ENCODE results near the gene TAF7L. TPM values are rescaled to one million over a fixed set of nuclear protein-coding genes. Genes with fewer than 3 reads are reported as not detected.

TAF7L gene
- polyA plus RNA-seq, 1 donor (not counting 4 experiments of a cell fraction or from before 2014, with no cell fraction given): 0.13 TPM

DNA sequence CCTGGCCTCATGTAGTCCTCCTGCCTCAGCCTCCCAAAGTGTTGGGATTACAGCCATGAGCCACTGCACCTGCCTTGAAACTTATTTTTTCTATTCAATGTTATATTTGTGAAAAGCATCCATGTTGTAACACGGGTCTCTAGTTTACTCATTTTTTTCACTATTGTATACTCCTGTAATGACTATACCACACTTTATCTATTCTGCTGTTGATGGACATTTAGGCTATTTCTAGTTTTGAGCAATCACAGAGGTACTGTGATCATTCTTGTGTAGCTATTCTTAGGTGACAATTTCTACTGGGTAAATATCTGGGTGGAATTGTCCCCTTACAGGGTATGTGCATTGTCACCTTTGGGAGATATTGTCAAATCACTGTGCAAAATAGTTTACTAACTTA, 67.9 kb downstream of the TAF7L start:
- DNase-seq (ENCODE audit: low read depth, low spot score) (no peak), FAIRE-seq (no peak)
- Histone ChIP-seq H3K27me3 (ENCODE audit: control insufficient read depth, extremely low read depth, insufficient read depth, low read length) (no peaks in the 10 kb centered on the region), H3K36me3 (ENCODE audit: control insufficient read depth in 2 of 2, extremely low read depth in 1 of 2, insufficient read depth in 2 of 2, low read length in 2 of 2) (no peaks in the 10 kb centered on the region), H3K9ac (ENCODE audit: control insufficient read depth, extremely low read depth, insufficient read depth, low read length) (no peak overlapping the region), H4K20me1 (ENCODE audit: control insufficient read depth, extremely low read depth, insufficient read depth, low read length) (no peaks in the 10 kb centered on the region), H3K9me1 (ENCODE audit: control insufficient read depth, extremely low read depth, insufficient read depth, low read length) (no peaks in the 10 kb centered on the region), H3K27ac (ENCODE audit: control insufficient read depth, insufficient read depth, low read length) (no peak overlapping the region), H3K79me2 (ENCODE audit: control insufficient read depth, insufficient read depth, low read length) (no peaks in the 10 kb centered on the region), H3K9me3 (ENCODE audit: control insufficient read depth, low read depth, low read length) (no peaks in the 10 kb centered on the region), H3K4me2 (ENCODE audit: control insufficient read depth, extremely low read depth, insufficient read depth, low read depth, low read length) (no peak overlapping the region), H3K4me1 (ENCODE audit: control insufficient read depth, extremely low read depth, insufficient read depth, low read length) (no peaks in the 10 kb centered on the region), H2AFZ (ENCODE audit: control insufficient read depth, low read length) (no peak overlapping the region), H3K4me3 (ENCODE audit: control insufficient read depth in 2 of 3, extremely low read depth in 1 of 3, insufficient read depth in 2 of 3, low read depth in 1 of 3, low read length in 3 of 3) (no peak overlapping the region)
- dilution Hi-C loops (cut with MboI; ENCODE audit: extremely low pct_ligation_motif_present, low sequenced_read_pairs): no loop called here
- TF ChIP-seq, protein P1, sequence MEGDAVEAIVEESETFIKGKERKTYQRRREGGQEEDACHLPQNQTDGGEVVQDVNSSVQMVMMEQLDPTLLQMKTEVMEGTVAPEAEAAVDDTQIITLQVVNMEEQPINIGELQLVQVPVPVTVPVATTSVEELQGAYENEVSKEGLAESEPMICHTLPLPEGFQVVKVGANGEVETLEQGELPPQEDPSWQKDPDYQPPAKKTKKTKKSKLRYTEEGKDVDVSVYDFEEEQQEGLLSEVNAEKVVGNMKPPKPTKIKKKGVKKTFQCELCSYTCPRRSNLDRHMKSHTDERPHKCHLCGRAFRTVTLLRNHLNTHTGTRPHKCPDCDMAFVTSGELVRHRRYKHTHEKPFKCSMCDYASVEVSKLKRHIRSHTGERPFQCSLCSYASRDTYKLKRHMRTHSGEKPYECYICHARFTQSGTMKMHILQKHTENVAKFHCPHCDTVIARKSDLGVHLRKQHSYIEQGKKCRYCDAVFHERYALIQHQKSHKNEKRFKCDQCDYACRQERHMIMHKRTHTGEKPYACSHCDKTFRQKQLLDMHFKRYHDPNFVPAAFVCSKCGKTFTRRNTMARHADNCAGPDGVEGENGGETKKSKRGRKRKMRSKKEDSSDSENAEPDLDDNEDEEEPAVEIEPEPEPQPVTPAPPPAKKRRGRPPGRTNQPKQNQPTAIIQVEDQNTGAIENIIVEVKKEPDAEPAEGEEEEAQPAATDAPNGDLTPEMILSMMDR (optimal IDR thresholded peaks at IDR 0.05 in 1 of 3, IDR thresholded peaks at IDR 0.05 in 1 of 3, conservative IDR thresholded peaks at IDR 0.05 in 1 of 3; ENCODE audit: extremely low read depth in 1 of 3, insufficient read depth in 2 of 3, low read length in 3 of 3): no peak
- no peak for TF ChIP-seq EZH2 (IDR thresholded peaks at IDR 0.05; ENCODE audit: low read length)

DNA sequence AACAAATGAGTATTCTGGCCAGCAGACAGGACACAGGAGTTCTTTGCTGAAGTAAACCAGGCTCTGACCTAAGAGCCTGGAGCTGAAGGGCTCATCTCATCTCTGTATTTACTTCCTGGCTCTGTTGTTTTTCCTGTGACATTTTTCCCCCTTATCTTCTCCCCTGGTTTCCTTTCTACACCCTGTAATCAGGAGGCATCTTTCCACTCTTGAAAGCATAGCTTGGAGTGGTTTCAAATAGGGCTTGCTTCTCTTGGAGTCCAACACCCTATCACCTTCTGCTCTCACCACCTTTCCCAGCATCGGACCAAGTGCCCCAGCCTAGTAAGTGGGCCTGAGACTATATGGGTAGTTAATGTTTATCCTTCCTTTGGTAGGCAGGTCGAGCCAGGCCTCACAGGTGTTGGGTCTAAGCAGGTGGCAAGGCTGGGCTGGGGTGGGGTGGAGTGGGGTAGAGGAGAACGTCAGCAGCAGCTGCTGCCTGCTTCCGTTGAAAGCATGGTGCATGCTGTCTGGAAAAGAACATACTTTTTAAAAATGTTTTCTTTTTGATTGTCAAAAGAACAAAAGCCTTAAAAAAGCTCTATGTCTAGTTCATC, 70.4 kb downstream of the TAF7L start:
- Histone ChIP-seq H3K79me2 (ENCODE audit: control insufficient read depth, insufficient read depth, low read length) (no peaks in the 10 kb centered on the region), H3K27ac (ENCODE audit: control insufficient read depth, insufficient read depth, low read length) (no peak overlapping the region), H3K27me3 (ENCODE audit: control insufficient read depth, extremely low read depth, insufficient read depth, low read length) (no peaks in the 10 kb centered on the region), H4K20me1 (ENCODE audit: control insufficient read depth, extremely low read depth, insufficient read depth, low read length) (no peaks in the 10 kb centered on the region), H3K4me3 (ENCODE audit: control insufficient read depth in 2 of 3, extremely low read depth in 1 of 3, insufficient read depth in 2 of 3, low read depth in 1 of 3, low read length in 3 of 3) (no peak overlapping the region), H3K36me3 (ENCODE audit: control insufficient read depth in 2 of 2, extremely low read depth in 1 of 2, insufficient read depth in 2 of 2, low read length in 2 of 2) (no peaks in the 10 kb centered on the region), H2AFZ (ENCODE audit: control insufficient read depth, low read length) (no peak overlapping the region), H3K9ac (ENCODE audit: control insufficient read depth, extremely low read depth, insufficient read depth, low read length) (no peak overlapping the region), H3K9me1 (ENCODE audit: control insufficient read depth, extremely low read depth, insufficient read depth, low read length) (no peaks in the 10 kb centered on the region), H3K4me2 (ENCODE audit: control insufficient read depth, extremely low read depth, insufficient read depth, low read depth, low read length) (no peak overlapping the region), H3K4me1 (ENCODE audit: control insufficient read depth, extremely low read depth, insufficient read depth, low read length) (no peaks in the 10 kb centered on the region), H3K9me3 (ENCODE audit: control insufficient read depth, low read depth, low read length) (no peaks in the 10 kb centered on the region)
- DNase-seq (ENCODE audit: low read depth, low spot score) (no peak), FAIRE-seq (no peak)
- no peak for TF ChIP-seq EZH2 (IDR thresholded peaks at IDR 0.05; ENCODE audit: low read length)
- TF ChIP-seq, protein P1 (optimal IDR thresholded peaks at IDR 0.05 in 1 of 3, IDR thresholded peaks at IDR 0.05 in 1 of 3, conservative IDR thresholded peaks at IDR 0.05 in 1 of 3; ENCODE audit: extremely low read depth in 1 of 3, insufficient read depth in 2 of 3, low read length in 3 of 3): no peak
- dilution Hi-C loops (cut with MboI; ENCODE audit: extremely low pct_ligation_motif_present, low sequenced_read_pairs): no loop called here
